ENCODE results near the gene CCR3.

DNA sequence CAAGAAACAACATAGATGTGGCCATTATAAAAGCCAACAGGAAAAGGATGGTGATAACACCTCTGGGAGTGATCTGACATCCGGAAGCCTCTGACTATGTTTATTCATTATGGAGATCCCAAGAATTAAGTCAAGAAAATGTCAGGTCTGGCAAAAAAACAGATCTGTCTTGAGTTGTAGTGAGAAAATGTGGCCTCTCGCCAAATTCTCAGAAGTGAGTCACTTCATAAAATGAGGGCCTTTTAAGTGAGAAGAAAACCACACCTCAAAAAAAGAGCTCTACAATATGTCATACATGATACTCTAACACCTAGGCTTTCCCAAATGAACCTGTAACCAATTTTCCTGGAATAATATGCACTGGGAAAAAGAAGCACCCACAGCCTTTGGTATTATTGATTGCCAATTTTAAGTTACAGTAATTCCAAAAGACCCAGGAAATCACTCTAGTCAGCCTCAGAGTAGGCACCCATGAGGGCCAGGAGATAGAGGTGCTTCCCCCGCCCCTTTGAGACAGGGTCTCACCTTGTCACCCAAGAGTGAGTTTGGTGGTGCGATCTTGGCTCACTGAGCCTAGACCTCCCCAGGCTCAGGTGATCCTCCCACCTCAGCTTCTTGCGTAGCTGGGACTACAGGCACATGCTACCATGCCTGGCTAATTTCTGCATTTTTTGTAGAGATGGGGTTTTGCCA is 38.0 kb downstream of the CCR3 start:
- TF ChIP-seq CREB1 (CRISPR knock-in tag; IDR thresholded peaks at IDR 0.05; ENCODE audit: low read depth) (no peak), POLR2AphosphoS5 (IDR thresholded peaks at IDR 0.05; ENCODE audit: low read depth) (no peak), EZH2 (IDR thresholded peaks at IDR 0.05; ENCODE audit: low read depth, unreplicated experiment) (no peak), EZH2phosphoT487 (IDR thresholded peaks at IDR 0.05; ENCODE audit: unreplicated experiment) (no peak), JUNB (IDR thresholded peaks at IDR 0.05; ENCODE audit: unreplicated experiment) (no peak), NANOG (IDR thresholded peaks at IDR 0.05; ENCODE audit: borderline replicate concordance) (no peak)
- TF ChIP-seq, protein P1, sequence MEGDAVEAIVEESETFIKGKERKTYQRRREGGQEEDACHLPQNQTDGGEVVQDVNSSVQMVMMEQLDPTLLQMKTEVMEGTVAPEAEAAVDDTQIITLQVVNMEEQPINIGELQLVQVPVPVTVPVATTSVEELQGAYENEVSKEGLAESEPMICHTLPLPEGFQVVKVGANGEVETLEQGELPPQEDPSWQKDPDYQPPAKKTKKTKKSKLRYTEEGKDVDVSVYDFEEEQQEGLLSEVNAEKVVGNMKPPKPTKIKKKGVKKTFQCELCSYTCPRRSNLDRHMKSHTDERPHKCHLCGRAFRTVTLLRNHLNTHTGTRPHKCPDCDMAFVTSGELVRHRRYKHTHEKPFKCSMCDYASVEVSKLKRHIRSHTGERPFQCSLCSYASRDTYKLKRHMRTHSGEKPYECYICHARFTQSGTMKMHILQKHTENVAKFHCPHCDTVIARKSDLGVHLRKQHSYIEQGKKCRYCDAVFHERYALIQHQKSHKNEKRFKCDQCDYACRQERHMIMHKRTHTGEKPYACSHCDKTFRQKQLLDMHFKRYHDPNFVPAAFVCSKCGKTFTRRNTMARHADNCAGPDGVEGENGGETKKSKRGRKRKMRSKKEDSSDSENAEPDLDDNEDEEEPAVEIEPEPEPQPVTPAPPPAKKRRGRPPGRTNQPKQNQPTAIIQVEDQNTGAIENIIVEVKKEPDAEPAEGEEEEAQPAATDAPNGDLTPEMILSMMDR (conservative IDR thresholded peaks at IDR 0.05; ENCODE audit: low read depth in 2 of 2): no peak
- TF ChIP-seq, protein P2, sequence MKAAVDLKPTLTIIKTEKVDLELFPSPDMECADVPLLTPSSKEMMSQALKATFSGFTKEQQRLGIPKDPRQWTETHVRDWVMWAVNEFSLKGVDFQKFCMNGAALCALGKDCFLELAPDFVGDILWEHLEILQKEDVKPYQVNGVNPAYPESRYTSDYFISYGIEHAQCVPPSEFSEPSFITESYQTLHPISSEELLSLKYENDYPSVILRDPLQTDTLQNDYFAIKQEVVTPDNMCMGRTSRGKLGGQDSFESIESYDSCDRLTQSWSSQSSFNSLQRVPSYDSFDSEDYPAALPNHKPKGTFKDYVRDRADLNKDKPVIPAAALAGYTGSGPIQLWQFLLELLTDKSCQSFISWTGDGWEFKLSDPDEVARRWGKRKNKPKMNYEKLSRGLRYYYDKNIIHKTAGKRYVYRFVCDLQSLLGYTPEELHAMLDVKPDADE (IDR thresholded peaks at IDR 0.05): no peak
- TF ChIP-seq, protein P3, sequence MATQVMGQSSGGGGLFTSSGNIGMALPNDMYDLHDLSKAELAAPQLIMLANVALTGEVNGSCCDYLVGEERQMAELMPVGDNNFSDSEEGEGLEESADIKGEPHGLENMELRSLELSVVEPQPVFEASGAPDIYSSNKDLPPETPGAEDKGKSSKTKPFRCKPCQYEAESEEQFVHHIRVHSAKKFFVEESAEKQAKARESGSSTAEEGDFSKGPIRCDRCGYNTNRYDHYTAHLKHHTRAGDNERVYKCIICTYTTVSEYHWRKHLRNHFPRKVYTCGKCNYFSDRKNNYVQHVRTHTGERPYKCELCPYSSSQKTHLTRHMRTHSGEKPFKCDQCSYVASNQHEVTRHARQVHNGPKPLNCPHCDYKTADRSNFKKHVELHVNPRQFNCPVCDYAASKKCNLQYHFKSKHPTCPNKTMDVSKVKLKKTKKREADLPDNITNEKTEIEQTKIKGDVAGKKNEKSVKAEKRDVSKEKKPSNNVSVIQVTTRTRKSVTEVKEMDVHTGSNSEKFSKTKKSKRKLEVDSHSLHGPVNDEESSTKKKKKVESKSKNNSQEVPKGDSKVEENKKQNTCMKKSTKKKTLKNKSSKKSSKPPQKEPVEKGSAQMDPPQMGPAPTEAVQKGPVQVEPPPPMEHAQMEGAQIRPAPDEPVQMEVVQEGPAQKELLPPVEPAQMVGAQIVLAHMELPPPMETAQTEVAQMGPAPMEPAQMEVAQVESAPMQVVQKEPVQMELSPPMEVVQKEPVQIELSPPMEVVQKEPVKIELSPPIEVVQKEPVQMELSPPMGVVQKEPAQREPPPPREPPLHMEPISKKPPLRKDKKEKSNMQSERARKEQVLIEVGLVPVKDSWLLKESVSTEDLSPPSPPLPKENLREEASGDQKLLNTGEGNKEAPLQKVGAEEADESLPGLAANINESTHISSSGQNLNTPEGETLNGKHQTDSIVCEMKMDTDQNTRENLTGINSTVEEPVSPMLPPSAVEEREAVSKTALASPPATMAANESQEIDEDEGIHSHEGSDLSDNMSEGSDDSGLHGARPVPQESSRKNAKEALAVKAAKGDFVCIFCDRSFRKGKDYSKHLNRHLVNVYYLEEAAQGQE (IDR thresholded peaks at IDR 0.05; ENCODE audit: unreplicated experiment): no peak
